Stomach (tissue), 9 donors: Measurements from ENCODE around the gene MEX3A. TPM values are rescaled to one million over a fixed set of nuclear protein-coding genes. Genes with fewer than 3 reads are reported as not detected.
"Not testable (repeated sequence)": the region's sequence is repeated elsewhere in the genome, so short reads cannot be mapped to it uniquely, and the experiment has no call there.

Source experiments
- DNase-seq, 2 donors: peaks; one replicate each; pipeline versions ENCODE4 v3.0.0 to v3.0.0-alpha.2; 2013 to 2019
- H3K27ac ChIP-seq, 5 donors: fragments of 200-600 bp in 4 of 5; sonication (generic) in 4 of 5; one replicate each; pipeline ENCODE4 v1.5.1; 2013 to 2019; ENCODE audit warnings: mild to moderate bottlenecking in 1 of 5, moderate library complexity in 1 of 5
- H3K27me3 ChIP-seq, 3 donors: fragments of 200-600 bp; sonication (generic); one replicate each; pipeline ENCODE4 v1.5.1; 2017 to 2019; ENCODE audit warnings: mixed run types in 1 of 3
- H3K36me3 ChIP-seq, 4 donors: fragments of 200-600 bp; sonication (generic); 1 replicate in 3 of 4; 2 replicates in 1 of 4; pipeline ENCODE4 v1.5.1; 2016 to 2019
- H3K4me1 ChIP-seq, 4 donors: fragments of 200-600 bp; sonication (generic); one replicate each; pipeline ENCODE4 v1.5.1; 2016 to 2019
- H3K4me3 ChIP-seq, 4 donors: fragments of 200-600 bp; sonication (generic) in 3 of 4; one replicate each; pipeline ENCODE4 v1.5.1; 2016 to 2019; ENCODE audit warnings: mild to moderate bottlenecking in 1 of 4
- H3K9me3 ChIP-seq, 4 donors: fragments of 200-600 bp; sonication (generic); one replicate each; pipeline ENCODE4 v1.5.1; 2016 to 2019
- EP300 ChIP-seq: sonication (generic); formaldehyde crosslinking; IDR thresholded peaks from one replicate; pipeline ENCODE4 v1.6.1; 2017; ENCODE audit warnings: antibody characterized with exemption
- POLR2A ChIP-seq, 4 donors: fragments of 450-650 bp; IDR thresholded peaks; one replicate each; pipeline ENCODE4 v1.6.1; 2016; ENCODE audit warnings: antibody characterized with exemption in 4 of 4, control low read depth in 2 of 4, mild to moderate bottlenecking in 1 of 4, moderate library complexity in 1 of 4
- POLR2AphosphoS5 ChIP-seq, 3 donors: sonication (generic); formaldehyde crosslinking; IDR thresholded peaks; one replicate each; pipeline ENCODE4 v1.6.1; 2016; ENCODE audit warnings: antibody characterized with exemption in 3 of 3
- WGBS, 5 donors: extraction: QIAGEN DNeasy Blood & Tissue Kit in 3 of 5; methylation state at CpG; one replicate each; pipeline versions ENCODE4 v1.1.5 to v1.1.7; 2013 to 2018; 5-methylcytosine and 5-hydroxymethylcytosine counted together
- intact Hi-C: fragments of 100-400 bp; cut with DNase I; formaldehyde crosslinking; loops from one replicate; pipeline ENCODE4 v1.15.1; 2023; ENCODE audit warnings: low total_unique reads
- polyA plus RNA-seq, 3 donors: library from polyadenylated mRNA; stranded (reverse); fragments of 200-250 nt; gene quantifications; one replicate each; pipeline ENCODE4 v1.2.3, GENCODE V29; 2013
- total RNA-seq, 5 donors: library from RNA; depleted of rRNA; stranded (reverse); fragments of >200 nt; gene quantifications; one replicate each; pipeline versions ENCODE4 v1.1.0 to v1.2.3, GENCODE V29; 2014 to 2016
- TF ChIP-seq, protein P1 (sequence below), 7 experiments: fragments of 450-650 bp in 4 of 7; fragments of 200-600 bp in 3 of 7; sonication (generic) in 3 of 7; IDR thresholded peaks; one replicate each; pipeline ENCODE4 v1.5.1; 2016 to 2019; ENCODE audit warnings: antibody characterized with exemption in 7 of 7, control low read depth in 2 of 7, mild to moderate bottlenecking in 1 of 7
- donor health status: healthy with polysubstance abuse.
- donor health status: Bipolar disorder and iron deficiency.
- donor health status: healthy.

The MEX3A gene
- total and polyA plus RNA-seq, 8 donors, result 0.25 to 11.0 (median 1.5) TPM; not detected in 3

DNA sequence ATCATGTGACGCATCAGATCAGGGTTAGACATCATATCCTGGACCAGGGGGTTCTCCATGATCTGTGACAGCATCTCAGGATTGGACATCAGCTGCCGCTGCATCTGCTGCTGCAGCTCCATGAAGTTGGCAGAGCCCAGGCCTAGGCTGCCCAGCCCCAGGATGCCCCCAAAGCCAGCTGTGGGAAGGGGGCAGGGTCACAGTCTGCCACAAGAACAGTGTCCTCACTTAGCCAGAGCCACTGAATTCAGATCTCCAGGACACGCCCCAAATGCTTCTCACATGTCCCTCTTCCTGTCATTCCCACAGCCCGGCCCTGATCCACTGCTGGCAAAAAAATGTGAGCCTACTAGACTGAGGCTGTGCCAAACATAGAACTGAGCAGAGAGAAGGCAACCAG, 31.9 kb downstream of the MEX3A start:
- Histone ChIP-seq H3K27me3 (no peaks in the 10 kb centered on the region), H3K27ac (no peak overlapping the region), H3K4me3 (no peak overlapping the region), H3K4me1 (peaks cover 4 to 22% (median 15%) of the 10 kb centered on the region in 4 donors), H3K9me3 (no peaks in the 10 kb centered on the region), H3K36me3 (peaks cover 11 to 57% (median 47%) of the 10 kb centered on the region in 4 donors)
- 79 to 100% (median 87%) methylated on average over 2 to 4 of the region's 4 CpGs for WGBS, 5 donors
- no peak for DNase-seq
- no peak for TF ChIP-seq POLR2AphosphoS5 (IDR thresholded peaks at IDR 0.05)
- intact Hi-C loops, result no loop called here

DNA sequence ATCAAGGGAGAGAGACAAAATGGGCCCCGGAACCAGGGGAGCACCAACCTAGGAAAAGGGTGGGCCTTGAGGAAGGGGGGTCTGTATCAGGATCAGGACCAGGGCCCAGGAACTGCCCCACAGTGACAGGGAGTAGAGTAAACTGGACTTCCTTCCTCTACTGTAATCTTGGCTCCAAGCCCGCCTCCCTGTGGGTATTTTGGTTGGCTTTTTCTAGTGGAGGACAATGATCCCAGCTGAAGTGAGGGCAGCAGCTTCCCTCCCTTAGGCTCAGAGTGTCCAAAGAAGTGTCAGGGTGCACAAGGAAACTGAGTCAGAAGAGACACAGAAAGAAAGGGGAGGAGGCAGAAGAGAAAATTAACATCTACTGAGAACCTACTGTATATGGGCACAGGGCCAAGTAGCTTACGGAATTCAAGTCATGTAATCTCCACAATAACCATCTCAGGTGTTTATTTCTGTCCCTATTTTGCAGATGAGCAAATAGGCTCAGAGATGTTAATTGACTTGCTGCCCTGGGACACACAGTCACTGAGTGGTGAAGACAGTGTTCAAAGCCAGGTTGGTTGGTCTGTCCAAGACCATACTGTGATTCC, 33.5 kb downstream of the MEX3A start:
- intact Hi-C loops, result no loop called here
- WGBS, 5 donors, result 75 to 83% (median 78%) methylated on average over 3 of the region's 3 CpGs

DNA sequence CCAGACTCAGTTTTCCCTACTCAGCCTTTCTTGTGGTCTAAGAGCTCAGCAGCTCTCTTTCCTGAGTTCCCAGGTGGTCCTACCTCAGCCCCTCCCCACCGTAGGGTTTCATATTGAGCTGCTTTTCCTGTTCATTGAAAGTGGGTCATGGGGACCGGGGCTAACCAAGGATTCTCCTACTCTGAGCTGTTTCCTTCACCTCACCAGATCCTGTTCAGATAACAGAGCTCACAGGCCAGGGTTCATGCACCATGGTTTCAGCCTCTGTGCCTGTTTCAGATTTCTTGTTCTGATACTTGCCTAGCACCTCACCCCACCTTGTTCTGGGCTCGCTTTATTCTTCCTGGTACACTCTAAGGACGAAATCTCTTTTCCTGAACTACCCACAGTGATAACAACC, 37.2 kb downstream of the MEX3A start:
- WGBS, 5 donors, result 75 to 84% (median 81%) methylated on average over 4 of the region's 4 CpGs
- H3K9me3 ChIP-seq, result no peaks in the 10 kb centered on the region
- no peak for DNase-seq
- intact Hi-C loops, result no loop called here
- no peaks in the 10 kb centered on the region for H3K4me1 ChIP-seq
- no peak overlapping the region for H3K4me3 ChIP-seq
- TF ChIP-seq POLR2A (IDR thresholded peaks at IDR 0.05), result no peak
- TF ChIP-seq EP300, result no peak
- TF ChIP-seq, protein P1, sequence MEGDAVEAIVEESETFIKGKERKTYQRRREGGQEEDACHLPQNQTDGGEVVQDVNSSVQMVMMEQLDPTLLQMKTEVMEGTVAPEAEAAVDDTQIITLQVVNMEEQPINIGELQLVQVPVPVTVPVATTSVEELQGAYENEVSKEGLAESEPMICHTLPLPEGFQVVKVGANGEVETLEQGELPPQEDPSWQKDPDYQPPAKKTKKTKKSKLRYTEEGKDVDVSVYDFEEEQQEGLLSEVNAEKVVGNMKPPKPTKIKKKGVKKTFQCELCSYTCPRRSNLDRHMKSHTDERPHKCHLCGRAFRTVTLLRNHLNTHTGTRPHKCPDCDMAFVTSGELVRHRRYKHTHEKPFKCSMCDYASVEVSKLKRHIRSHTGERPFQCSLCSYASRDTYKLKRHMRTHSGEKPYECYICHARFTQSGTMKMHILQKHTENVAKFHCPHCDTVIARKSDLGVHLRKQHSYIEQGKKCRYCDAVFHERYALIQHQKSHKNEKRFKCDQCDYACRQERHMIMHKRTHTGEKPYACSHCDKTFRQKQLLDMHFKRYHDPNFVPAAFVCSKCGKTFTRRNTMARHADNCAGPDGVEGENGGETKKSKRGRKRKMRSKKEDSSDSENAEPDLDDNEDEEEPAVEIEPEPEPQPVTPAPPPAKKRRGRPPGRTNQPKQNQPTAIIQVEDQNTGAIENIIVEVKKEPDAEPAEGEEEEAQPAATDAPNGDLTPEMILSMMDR (IDR thresholded peaks at IDR 0.05), result no peak
- no peak for TF ChIP-seq POLR2AphosphoS5 (IDR thresholded peaks at IDR 0.05)
- no peaks in the 10 kb centered on the region for H3K27me3 ChIP-seq
- H3K27ac ChIP-seq, result no peak overlapping the region
- H3K36me3 ChIP-seq, result peaks cover 15 to 95% (median 84%) of the 10 kb centered on the region in 4 donors

More for the DNA sequence above, 33.5 kb downstream of the MEX3A start:
- Histone ChIP-seq H3K4me1 (peaks cover 0 to 19% (median 12%) of the 10 kb centered on the region in 4 donors), H3K4me3 (no peak overlapping the region), H3K9me3 (no peaks in the 10 kb centered on the region), H3K27ac (no peak overlapping the region), H3K27me3 (no peaks in the 10 kb centered on the region), H3K36me3 (peaks cover 11 to 73% (median 60%) of the 10 kb centered on the region in 4 donors)
- TF ChIP-seq EP300 (no peak), POLR2A (IDR thresholded peaks at IDR 0.05) (no peak), POLR2AphosphoS5 (IDR thresholded peaks at IDR 0.05) (no peak)
- TF ChIP-seq, protein P1 (IDR thresholded peaks at IDR 0.05), result no peak
- DNase-seq, result no peak

DNA sequence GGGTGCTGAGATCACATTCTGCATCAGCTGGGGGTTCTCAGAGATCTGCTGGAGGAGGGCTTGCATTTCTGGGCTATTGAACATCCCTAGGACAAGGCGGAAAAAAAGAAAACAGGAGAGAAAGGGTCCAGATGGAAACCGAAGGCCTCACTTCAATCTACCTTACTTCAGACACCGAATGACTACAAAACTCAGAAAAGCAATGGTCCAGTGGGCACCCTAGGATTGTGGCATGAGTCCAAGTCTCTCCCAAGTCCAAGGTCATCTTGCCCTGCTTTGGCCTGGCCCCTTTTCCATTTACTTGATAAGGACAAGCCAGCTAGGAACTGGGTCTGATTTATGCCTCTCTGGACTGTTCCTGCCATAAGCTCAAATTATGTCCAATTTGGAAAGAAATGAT, 39.4 kb downstream of the MEX3A start:
- no peak overlapping the region for H3K4me3 ChIP-seq
- DNase-seq, result no peak
- no peak overlapping the region for H3K27ac ChIP-seq
- no peaks in the 10 kb centered on the region for H3K4me1 ChIP-seq
- intact Hi-C loops, result no loop called here
- no peaks in the 10 kb centered on the region for H3K9me3 ChIP-seq
- no peaks in the 10 kb centered on the region for H3K27me3 ChIP-seq
- peaks cover 14 to 95% (median 83%) of the 10 kb centered on the region in 4 donors for H3K36me3 ChIP-seq
- WGBS, 5 donors, result 89 to 97% (median 93%) methylated on average over 3 of the region's 3 CpGs
- no peak for TF ChIP-seq POLR2A (IDR thresholded peaks at IDR 0.05)
- TF ChIP-seq, protein P1 (IDR thresholded peaks at IDR 0.05), result no peak
- TF ChIP-seq POLR2AphosphoS5 (IDR thresholded peaks at IDR 0.05), result no peak
- TF ChIP-seq EP300, result no peak

GRCh38 chr1:156034991-156035390, 47.3 kb downstream of the MEX3A start:
- intact Hi-C loops, H3K9me3 ChIP-seq: not testable (repeated sequence)

More at GRCh38 chr1:156034991-156035390, 47.3 kb downstream of the MEX3A start:
- not testable (repeated sequence) for H3K4me1 ChIP-seq, DNase-seq, H3K27ac ChIP-seq, H3K27me3 ChIP-seq, H3K4me3 ChIP-seq
- 92 to 95% (median 93%) methylated on average over 4 of the region's 4 CpGs for WGBS, 5 donors
- peaks cover 15 to 44% (median 42%) of the 10 kb centered on the region in 4 donors for H3K36me3 ChIP-seq
